ENCODE data around the gene CYBB. TPM values are rescaled to one million over a fixed set of nuclear protein-coding genes. Genes with fewer than 3 reads are reported as not detected.

Gene CYBB
- total and polyA plus RNA-seq, 12 donors = 1.9 to 106 (median 7.4) TPM

DNA sequence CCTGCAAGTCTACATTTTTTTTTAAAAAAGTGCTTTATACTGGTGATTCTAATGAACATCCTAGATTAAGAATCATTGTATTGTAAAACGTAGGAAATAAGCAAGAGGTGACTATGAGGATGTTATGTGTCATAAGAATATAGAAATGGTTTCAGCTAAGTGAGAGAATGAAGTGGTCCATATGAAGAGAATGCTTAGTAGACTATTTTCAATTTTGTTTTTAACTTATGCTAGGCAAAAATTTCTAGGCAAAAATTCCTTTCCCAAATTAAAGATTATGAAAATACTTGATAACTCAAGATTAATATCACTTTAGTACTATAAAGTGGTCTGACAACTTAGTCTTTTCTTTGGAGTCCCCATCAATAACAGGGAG, 66.7 kb downstream of the CYBB start:
- Histone ChIP-seq H3K4me1 (peaks cover 0 to 19% (median 0%) of the 10 kb centered on the region in 9 donors), H3K27me3 (peaks cover 0 to 18% (median 0%) of the 10 kb centered on the region in 7 donors), H3K4me3 (peak overlapping the region in 9 of 10 donors; percentile 68 to 86 (median 79)), H3K9me3 (no peaks in the 10 kb centered on the region), H3K36me3 (peaks cover 0 to 4% (median 0%) of the 10 kb centered on the region in 9 donors), H3K27ac (peak overlapping the region in 9 of 10 donors; percentile 68 to 92 (median 86))
- intact Hi-C loops (cut with DNase I) = no loop called here
- no peak for DNase-seq
- TF ChIP-seq, protein P1, sequence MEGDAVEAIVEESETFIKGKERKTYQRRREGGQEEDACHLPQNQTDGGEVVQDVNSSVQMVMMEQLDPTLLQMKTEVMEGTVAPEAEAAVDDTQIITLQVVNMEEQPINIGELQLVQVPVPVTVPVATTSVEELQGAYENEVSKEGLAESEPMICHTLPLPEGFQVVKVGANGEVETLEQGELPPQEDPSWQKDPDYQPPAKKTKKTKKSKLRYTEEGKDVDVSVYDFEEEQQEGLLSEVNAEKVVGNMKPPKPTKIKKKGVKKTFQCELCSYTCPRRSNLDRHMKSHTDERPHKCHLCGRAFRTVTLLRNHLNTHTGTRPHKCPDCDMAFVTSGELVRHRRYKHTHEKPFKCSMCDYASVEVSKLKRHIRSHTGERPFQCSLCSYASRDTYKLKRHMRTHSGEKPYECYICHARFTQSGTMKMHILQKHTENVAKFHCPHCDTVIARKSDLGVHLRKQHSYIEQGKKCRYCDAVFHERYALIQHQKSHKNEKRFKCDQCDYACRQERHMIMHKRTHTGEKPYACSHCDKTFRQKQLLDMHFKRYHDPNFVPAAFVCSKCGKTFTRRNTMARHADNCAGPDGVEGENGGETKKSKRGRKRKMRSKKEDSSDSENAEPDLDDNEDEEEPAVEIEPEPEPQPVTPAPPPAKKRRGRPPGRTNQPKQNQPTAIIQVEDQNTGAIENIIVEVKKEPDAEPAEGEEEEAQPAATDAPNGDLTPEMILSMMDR (IDR thresholded peaks at IDR 0.05) = no peak
- ATAC-seq = no peak
- 16 to 26% methylated on average over 1 of the region's 1 CpG for WGBS, 2 donors

DNA sequence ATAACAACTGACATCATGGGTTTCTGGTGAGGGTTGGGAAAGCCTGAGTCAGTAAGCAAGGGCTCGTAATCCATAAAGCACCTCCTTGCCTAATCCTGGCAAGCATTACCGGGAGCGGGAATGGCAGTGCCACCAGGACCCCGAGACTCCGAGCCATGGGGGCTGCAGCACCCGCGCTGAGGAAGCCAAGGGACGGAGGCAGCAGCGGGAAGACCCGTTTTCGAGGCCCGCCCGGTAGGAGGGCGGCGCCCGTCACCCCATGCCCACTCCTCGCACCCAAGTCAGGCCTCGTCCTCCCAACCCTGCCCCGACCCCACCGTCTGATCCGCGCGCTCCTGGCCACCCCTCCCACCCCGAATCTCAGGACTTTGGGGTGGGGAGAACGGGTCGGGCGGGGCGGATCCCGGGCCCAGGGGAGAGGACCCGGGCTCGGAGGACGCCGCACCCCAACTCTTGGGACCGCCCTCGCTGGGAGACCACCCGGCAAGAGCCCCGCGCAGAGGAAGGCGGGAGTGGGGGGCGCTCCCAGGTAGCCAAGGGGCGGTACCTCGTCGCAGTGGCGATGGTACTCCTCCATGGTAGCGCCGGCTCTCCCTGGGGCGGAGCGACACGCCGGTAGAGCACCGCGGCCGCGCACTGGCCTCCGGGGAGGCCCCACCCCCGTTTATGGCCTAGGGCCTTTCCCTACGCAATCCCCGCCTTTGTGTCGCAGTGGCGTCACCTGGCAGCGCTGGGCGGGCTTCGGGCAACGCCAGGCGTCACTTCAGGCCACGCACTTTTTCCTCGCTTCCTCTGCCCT, 67.3 kb downstream of the CYBB start, which contains the start of gene DYNLT3:
Gene DYNLT3 (minus strand): TSS at position 638 of the 799 bp plus-strand sequence. CDS start 61 bp downstream, at position 577.
- ATAC-seq (peak; percentile 97 to 100 (median 99)), DNase-seq (peak; percentile 79 to 82)
- no peaks in the 10 kb centered on the region for H3K36me3 ChIP-seq
- peak within 1 kb of the TSS; percentile 61 to 92 (median 86) for H3K27ac ChIP-seq
- peaks cover 0 to 19% (median 0%) of the 10 kb centered on the region in 9 donors for H3K4me1 ChIP-seq
- H3K4me3 ChIP-seq = peak within 1 kb of the TSS; percentile 67 to 86 (median 78)
- peaks cover 0 to 16% (median 0%) of the 10 kb centered on the region in 7 donors for H3K27me3 ChIP-seq
- no peaks in the 10 kb centered on the region for H3K9me3 ChIP-seq
- TF ChIP-seq, protein P1 (IDR thresholded peaks at IDR 0.05) = no peak
- WGBS, 2 donors = 0% methylated on average over 29 to 61 of the region's 67 CpGs
- intact Hi-C loops (cut with DNase I) = no loop called here

DNA sequence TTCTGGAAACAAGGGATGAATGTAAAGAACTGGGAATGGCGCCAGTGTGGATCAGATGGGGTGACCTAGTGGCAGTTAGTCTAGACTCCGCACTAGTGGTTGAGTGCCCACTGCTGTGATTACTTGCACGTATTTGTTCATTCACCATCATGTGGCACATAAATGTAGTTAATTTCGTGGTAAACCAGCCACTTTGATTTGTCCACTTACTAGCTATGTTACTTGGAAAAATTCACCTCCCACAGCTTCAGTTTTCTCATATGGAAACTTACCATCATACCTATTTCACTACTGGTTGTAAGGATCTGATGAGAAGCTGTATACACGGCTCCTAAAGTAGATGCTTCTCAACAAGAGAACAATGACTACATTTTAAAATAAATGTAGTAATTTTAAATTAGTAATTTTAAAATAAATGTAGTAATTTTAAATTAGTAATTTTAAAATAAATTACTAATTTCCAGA, 67.9 kb downstream of the CYBB start:
- DNase-seq = no peak
- Histone ChIP-seq H3K9me3 (no peaks in the 10 kb centered on the region), H3K27me3 (peaks cover 0 to 21% (median 0%) of the 10 kb centered on the region in 7 donors), H3K36me3 (no peaks in the 10 kb centered on the region), H3K27ac (peak overlapping the region; percentile 61 to 92 (median 86)), H3K4me3 (peak overlapping the region; percentile 67 to 86 (median 78)), H3K4me1 (peaks cover 0 to 19% (median 0%) of the 10 kb centered on the region in 9 donors)
- intact Hi-C loops (cut with DNase I) = no loop called here
- ATAC-seq = peak in 1 of 8 donors; percentile 26
- 13 to 20% methylated on average over 5 of the region's 5 CpGs for WGBS, 2 donors
- TF ChIP-seq, protein P1 (IDR thresholded peaks at IDR 0.05) = no peak

DNA sequence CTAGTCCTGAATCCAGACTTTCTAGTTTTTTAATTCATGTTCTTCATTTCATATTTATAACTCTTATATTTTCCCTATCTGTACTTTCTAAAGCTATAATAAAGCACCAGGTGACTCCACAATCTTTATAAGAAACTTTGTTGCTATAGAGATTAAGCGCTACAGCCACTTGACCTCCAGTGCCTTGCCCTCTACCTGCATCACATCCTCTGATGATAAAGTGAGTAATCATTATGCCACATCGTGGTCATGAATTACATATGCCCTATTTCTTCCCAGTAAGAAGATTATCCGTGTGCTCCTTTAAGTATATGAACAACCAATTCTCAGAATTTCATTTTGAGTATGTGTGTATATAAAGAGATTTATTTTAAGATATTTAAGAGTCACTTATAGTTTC, 74.3 kb downstream of the CYBB start:
- no peak overlapping the region for H3K4me3 ChIP-seq
- no peaks in the 10 kb centered on the region for H3K36me3 ChIP-seq
- intact Hi-C loops (cut with DNase I) = no loop called here
- WGBS, 2 donors = 80 to 81% methylated on average over 3 of the region's 3 CpGs
- H3K27ac ChIP-seq = no peak overlapping the region
- peaks cover 0 to 48% (median 0%) of the 10 kb centered on the region in 7 donors for H3K27me3 ChIP-seq
- DNase-seq (no peak), ATAC-seq (no peak)
- TF ChIP-seq, protein P1 (IDR thresholded peaks at IDR 0.05) = no peak
- no peaks in the 10 kb centered on the region for H3K9me3 ChIP-seq
- no peaks in the 10 kb centered on the region for H3K4me1 ChIP-seq

All from heart right ventricle (tissue), 16 donors.